Stimulated activated CD8-positive, alpha-beta memory T cell treated with anti-CD3 and anti-CD28 coated beads, Interleukin-15, amount 100 ng/mL, for 1 hour (primary cell): ENCODE data around the gene YWHAH.
"Not testable (repeated sequence)": the region's sequence is repeated elsewhere in the genome, so short reads cannot be mapped to it uniquely, and the experiment has no call there.

Experiments used
- DNase-seq: peaks from one replicate; pipeline ENCODE4 v3.0.0-alpha.2; 2020; ENCODE audit warnings: low read depth

The YWHAH gene

DNA sequence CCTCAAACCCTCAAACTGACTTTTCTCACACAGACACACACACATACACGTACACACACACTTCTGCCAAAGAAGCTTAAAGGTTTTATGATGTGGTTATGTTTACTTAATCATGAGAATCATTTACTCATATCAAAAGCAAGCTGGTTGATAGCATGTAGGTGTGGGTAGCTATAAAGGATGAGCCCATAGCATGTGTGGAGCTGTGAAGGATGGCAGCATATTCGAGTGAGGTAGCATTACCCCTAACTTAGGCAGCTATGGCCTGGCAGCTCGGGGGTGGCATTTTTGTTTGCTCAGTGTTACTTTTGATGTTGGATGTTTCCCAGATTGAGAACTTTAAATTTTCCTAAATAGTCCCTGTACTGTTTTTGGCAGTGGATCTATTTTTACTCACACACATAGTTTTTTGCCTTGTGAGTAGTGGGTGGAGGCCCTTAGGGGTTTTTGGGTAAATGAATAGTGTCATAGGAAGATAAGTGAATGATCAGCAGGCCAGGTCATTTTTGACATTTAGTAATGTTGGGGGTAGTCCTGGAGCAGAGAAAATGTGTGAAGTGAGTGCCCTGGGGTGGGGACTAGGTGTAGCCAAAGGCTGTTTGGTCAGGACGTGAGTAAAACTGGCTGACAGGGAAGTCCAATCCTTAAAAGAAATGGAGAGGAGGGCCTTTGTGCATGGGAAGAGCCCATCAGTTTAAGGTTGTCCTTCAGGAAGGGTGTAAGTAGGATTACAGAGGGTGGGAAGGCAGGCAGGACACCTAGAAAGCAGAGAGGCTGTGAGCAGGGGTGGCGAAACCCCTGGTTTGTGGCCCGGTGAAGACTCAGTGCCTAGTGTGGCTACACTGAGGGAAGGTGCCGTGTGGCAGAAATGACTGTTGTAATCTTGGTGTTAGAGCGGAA, 7.1 kb downstream of the YWHAH start:
- DNase-seq, result no peak

DNA sequence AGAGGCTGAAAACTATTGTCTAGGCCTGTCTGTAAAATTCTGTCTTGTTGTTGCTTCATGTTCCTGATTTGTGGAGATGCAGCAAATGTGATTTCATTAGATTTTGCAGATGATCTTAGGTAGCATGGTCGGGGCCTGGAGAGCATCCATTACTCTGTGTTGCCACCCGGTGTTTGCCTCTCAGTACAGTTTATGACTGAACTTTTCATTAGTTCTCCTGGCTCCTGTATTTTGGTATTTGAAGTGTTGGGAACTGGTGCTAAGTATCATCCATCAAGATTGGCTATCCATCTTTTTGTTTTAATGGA, 7.7 kb downstream of the YWHAH start:
- no peak for DNase-seq

DNA sequence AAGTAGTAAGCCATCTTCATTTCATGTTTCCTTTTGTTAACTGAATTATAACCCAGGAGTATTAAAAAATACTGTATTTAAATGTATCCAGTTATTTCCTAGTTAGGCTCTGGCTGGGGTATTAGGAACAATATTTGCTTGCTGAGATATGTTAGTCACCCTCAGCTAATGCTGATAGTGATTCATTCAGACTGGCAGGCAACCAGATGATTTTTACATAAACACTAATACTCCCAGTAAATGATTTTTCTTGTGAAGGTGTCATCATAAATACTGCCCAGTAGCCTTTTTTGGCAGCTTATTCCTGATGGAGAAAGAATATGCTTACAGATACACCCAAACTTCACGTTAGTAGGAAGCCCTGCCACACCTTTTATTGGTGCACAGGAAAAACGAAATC, 8.1 kb downstream of the YWHAH start:
- no peak for DNase-seq

DNA sequence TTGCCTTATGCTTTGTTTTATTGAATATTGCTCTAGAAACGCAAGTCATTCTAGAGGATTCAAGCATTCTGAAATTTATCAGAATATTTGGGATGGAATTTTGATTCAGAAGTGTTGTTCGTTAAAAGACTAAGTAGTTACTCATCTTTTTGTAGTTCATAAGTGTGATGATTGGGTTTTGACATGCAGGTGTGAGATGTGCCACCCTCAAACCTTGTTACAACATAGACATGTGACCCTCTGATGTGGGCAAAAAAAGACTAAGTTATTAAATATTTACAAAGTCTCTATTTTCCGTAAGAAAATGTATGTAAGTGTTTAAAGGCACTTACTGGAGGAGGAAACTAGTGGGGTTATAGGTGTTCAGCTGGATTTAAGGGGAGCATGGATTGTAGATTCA, 8.9 kb downstream of the YWHAH start:
- no peak for DNase-seq

DNA sequence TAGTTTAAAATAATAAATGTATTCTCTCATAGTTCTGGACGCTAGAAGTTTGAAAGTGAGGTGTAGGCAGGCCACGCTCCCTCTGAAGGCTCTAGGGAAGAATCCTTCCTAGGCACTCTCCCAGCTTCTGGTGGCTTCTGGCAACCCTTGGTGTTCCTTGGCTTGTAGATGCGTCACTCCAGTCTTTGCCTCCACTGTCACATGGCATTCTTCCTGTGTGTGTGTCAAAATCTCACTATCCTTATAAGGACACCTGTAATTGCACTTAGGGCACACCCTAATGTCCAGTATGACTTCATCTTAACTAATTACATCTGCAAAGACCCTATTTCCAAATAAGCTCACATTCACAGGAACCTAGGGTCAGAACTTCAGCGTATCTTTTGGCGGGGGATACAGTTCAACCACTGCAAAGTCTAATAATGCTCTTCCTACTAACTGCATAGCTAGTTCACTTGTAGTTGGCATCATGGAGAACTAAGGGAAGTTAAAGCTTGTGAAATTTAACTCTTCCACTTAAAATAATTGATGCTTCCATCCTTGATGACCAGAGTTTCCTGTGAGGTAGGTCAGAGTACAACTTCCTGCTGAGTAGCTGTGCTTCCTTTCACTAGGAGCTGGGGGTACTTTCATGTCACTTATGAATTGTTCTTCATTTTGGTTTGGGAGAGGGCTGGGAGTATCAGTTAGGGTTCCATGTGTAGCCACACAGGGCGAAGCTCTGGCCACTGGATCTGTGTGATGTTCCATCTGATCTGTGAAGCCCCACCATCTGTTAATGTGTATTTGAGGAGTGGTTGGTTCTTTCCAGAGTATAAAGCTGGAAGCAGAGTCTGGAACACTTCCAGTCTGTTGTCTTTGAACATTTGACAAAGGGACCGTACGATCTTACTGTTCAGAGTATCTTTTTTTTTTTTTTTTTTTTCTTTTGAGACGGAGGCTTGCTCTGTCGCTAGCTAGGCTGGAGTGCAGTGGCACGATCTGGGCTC, 10.5 kb downstream of the YWHAH start:
- no peak for DNase-seq

DNA sequence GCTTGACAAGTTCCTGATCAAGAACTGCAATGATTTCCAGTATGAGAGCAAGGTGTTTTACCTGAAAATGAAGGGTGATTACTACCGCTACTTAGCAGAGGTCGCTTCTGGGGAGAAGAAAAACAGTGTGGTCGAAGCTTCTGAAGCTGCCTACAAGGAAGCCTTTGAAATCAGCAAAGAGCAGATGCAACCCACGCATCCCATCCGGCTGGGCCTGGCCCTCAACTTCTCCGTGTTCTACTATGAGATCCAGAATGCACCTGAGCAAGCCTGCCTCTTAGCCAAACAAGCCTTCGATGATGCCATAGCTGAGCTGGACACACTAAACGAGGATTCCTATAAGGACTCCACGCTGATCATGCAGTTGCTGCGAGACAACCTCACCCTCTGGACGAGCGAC, 12.0 kb downstream of the YWHAH start:
- no peak for DNase-seq

DNA sequence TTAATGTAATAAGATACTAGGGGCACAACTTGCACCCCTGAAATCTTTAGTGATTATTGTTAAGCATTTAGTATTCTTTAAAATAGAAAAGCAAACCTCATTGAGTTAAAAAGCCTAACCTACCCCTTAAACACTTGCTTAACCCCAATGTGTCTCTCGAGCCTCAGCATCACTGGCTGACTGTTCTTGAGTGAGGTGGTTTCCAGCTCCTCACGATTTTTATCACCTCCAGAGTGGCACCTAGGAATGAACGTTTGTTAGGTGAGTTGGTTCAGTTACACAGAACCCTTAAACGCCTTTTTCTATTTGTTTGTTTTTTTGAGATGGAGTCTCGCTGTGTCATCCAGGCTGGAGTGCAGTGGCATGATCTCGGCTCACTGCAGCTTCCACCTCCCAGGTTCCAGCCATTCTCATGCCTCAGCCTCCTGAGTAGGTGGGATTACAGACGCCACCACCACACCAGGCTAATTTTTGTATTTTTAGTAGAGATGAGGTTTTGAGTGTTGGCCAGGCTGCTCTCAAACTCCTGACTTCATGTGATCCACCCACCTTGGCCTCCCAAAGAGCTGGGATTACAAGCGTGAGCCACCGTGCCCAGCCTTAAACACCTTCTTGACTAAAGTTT, 13.7 kb downstream of the YWHAH start:
- no peak for DNase-seq

DNA sequence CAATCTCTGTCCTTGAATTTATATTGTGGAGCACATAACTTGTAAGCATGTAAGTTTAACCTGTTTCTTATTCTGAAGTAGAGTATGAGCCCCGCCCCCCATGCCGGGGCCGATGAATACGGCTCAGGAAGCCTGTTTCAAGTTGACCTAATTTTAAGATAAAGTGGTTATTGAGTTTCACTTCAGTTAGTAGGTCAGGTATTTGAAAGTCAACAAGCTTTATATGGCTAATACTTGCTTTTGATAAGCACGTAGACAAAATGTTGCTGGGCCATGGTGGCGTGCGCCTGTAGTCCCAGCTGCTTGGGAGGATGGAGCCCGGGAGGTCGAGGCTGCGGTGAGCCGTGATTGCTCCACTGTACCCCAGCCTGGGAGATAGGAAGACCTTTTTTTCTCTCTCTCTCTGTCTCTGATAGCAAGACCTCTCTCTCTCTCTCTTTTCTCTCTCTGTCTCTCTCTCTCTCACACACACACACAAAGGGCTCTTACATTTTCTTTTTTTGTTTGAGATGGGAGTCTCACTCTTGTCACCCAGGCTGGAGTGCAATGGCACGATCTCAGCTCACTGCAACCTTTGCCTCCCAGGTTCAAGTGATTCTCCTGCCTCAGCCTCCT, 14.4 kb downstream of the YWHAH start:
- no peak for DNase-seq

DNA sequence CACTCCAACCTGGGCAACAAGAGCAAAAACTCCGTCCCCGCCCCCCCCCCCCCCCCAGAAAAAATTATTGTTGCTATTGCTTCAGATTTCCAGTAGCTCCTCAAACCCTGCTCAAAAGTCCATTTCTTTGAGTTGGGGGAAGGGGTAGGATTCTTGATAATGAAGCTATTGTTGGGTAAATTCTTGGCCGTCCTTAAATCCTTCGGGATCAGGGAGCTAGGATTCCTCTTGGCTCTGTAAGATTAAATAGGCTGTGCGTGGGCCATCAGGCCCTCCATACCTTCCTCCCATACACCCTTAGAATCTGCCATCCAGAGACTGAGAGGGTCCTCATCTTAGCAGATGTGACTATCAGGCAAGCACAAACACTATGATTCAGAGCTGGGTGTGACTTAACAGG, 16.4 kb downstream of the YWHAH start:
- DNase-seq, result no peak

DNA sequence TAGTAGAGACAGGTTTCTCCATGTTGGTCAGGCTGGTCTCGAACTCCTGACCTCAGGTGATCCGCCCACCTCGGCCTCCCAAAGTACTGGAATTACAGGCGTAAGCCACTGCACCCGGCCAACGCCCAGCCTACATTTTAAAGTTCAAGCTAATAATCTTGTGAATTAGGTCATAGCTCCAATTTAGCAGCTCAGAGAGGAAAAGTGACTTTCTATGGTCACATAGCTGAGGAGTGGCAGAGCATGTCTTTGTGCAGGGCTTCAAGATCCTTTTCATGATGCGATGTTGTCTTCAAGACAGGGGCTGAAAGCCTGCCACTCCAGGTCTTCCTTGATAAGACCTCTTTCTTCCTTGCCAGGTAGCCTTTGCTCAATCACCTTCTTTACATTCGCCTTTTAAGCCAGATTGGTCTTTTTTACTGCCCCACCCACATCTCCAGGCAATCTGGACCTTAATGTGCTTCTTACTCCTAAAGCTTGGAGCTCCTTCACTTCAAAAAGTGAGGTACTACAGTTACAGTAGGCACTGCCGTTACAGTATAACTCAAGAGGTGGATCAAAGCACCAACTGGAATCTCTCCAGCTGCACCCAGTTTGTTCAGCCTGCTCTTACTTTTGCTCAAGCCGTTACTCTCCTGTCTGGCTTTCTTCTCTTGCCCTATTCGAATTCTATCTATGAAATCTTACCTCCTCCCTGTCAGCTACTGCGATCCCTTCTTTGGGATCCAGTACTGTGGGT, 18.2 kb downstream of the YWHAH start:
- no peak for DNase-seq

DNA sequence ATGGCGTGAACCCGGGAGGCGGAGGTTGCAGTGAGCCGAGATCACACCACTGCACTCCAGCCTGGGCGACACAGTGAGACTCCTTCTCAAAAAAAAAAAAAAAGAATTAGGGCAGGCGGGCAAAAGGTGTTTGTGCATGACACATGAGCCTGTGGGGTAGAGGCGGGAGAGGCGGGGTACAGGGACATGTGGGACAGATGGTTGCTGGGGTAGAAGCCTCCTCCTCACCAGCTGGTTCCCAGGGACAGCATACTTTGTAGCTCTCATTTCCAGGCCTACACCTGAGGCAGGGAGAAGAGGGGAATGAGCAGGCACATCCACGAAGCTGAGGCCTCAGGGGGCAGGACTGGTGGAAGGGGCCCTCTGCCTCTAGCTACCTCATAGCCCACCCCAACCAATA, 23.7 kb downstream of the YWHAH start:
- no peak for DNase-seq

DNA sequence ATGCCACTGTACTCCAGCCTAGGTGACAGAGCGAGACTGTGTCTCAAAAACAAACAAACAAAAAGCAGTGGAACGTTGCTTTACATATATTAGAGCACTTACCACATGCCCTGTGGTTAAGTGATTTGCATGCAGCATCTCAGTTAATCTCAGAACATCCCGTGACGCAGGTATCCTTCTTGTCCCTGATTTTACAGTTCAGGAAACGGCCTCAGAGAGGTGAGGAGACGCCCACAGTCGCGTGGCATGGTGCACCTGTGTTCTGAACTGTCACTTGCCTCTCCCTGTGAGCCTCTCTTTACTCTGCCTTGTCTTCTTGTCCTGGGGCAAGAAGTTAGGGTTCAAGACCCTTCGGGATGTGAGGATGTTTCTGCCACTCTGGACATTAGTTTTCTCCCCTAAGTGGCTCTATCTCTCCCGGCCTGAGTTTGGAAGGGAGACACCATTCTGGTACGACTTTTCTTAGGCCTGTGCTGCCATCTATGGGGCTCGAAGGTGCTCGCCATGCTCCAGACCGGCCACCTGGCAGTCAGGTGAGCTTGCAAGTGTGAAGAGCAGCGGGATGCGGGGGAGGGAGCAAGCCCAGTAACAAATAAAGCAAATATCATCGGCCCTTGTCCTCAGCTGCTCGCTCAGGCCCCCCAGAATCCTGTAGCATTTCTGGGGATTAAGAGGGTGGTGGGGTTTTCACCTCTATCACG, 25.6 kb downstream of the YWHAH start:
- no peak for DNase-seq

DNA sequence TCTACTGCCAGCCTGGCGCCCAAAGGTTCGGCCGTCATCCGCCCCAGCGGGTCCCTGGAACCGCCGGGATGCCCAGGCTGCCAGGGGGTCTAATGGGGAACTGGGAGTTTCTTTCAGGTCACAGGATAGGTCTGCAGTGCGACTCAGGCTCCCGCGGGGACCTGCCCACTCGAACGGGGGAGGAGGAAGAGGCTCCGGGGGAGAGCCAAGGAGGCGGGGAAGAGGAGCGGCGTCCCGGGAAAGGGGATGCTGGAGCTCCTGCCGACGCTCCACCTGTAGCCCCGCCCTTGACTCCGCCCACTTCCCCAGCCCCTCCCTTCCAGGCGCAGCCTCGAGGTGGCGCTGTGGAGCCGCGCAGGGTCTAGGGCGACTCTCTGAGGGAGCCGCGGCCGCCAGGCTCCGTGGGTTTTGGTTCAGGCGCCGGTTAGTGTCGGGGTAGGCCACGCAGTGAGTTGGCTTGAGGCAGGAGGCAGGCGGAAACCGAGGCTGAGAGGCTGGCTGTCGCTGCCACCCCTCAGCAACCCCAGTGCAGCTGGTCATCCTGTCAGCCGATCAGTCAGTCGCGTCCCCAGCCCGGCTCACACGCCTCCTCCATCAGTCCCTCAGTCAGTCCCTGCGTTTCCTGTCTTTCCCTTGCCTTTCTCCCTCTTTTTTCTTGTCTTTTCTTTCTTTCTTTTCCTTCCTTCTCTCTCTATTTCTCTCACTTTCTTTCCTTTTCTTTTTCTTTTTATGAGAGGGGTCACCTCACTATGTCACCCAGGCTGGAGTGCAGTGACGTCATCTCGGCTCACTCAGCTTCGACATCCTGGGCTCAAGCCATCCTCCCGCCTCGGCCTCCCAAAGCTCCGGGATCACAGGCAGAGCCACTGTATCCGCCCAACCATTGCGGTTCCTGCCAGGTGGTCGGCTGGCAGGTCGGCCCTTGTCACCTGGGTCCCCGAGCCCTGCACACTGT, 26.4 kb downstream of the YWHAH start:
- peak; percentile 81 for DNase-seq

DNA sequence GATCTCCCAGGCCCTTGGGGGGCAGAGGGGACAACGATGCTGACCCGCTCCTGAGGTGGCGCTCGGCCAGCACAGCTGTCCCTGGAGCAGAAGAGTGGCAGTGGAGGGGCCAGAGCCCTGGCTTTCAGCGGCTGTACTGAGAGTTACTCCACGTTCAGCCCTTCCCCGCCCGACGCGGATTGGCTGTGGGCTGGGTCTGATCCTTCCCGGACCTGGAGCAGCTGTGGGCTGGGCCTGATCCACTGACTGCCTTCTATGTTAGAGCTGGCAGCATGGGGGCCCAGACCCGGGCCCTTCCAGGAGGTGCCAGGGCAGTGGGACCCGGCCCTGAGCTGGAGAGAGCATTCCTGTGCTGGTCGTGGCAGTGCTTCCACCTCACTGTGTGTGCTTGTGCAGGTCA, 27.8 kb downstream of the YWHAH start:
- DNase-seq, result no peak

DNA sequence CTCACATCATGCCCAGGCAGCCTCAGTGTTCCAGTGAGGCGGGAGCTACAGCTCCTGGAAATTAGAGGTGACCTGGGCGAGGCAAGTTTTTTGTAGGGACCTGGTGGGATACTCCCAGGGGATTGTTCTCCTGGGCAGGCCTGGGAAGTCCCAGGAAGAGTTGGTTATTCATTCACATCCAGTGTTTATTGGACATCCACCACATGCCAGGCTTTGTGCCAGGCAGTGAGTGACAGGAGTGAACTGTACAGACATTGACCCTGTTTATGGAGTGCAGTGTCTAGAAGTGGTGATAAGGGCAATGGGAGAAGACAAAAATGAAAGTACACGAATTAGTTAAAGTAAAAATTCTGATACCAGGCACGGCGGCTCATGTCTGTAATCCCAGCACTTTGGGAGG, 29.4 kb downstream of the YWHAH start:
- no peak for DNase-seq

DNA sequence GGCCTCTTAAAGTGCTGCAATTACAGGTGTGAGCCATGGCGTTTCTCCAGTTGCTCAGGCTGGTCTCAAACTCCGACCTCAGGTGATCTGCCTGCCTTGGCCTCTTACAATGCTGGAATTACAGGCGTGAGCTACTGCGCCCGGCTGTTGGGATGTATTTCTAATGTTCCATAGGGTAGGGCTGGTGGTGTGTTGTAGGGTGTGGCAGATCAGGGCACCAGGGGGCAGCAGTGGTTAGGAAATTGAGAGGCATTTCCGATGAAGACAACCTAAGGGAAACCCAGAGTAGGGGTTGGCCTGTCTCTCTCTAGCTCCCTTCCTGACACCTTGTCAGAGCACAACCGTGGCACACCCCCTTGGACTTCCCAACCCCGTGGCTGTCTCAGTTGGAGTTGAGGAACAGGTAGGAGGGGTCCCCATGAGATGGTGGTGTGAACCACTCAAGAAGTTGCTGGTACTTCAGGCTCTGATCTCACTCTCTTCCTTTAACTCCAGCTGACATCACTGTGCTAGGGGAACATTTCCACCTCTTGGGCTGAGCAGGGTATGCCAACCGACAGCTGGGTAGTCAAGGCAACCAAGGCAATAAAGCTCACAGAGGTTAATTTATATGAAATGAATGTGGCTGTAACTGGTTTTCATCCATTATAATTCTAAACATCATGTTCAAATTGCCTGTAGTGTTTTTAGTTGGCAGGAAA, 33.0 kb downstream of the YWHAH start:
- DNase-seq, result peak; percentile 73

DNA sequence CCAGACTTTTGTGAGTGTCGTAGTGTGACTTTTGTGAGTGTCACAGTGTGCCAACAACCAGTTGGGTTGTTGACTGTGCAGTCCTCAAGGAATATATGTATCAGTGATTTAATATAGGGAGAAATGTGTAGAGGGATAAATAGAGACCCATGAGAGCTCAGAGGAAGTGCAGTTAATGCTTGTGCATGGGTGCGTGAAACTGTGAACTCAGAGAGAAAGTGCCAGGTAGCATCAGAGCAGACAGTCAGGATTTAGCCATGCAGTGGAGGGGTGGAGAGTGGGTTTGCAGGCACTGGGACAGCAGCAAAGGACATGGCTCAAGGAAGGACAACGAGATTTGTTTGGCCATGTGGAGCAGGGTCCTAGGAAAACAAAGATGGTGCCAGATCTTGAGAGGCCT, 33.6 kb downstream of the YWHAH start:
- DNase-seq, result no peak

DNA sequence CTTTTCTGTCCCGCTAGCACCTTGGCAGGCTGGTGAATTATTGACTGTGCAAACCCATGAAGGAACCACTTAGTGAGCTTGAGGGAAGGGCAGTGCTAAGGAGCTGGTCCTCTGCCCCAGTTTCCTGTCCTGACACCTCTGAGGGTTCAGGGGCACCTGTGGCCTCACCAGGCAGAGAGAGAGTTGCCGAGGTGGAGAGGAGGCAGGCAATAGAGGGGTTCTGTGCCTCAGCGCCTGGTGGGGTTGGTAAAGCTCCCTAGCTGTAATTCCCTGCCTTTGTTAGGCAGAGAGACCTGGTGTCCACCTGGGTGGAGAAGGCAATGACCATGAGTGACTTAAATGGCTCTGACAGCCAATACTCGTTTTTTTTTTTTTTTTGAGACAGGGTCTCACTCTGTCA, 36.3 kb downstream of the YWHAH start:
- DNase-seq, result no peak

DNA sequence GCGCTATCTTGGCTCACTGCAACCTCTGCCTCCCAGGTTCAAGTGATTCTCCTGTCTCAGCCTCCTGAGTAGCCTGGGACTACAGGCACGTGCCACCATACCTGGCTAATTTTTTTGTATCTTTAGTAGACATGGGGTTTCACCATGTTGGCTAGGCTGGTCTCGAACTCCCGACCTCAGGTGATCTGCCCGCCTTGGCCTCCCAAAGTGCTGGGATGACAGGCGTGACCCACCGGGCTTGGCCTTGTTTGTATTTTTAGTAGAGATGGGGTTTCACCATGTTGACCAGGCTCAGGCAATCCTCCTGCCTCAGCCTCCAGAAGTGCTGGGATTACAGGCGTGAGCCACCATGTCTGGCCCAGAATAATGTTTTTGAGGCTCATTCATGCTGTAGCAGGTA, 37.6 kb downstream of the YWHAH start:
- not testable (repeated sequence) for DNase-seq
